Stimulated activated CD4-positive, alpha-beta T cell treated with anti-CD3 and anti-CD28 coated beads, Interleukin-4, amount 100 ng/mL, for 1 hour (primary cell): ENCODE results near the gene ENTHD1.

Experiments
- DNase-seq: peaks from one replicate; pipeline ENCODE4 v3.0.0-alpha.2; 2020

The ENTHD1 gene

GRCh38 chr22:39710380-39711150 lies 183.0 kb downstream of the ENTHD1 start:
- DNase-seq = no peak

- no peak for DNase-seq
These were observed 185.7 kb downstream of the ENTHD1 start for GRCh38 chr22:39707816-39708215.

GRCh38 chr22:39707351-39707750 lies 186.2 kb downstream of the ENTHD1 start:
- DNase-seq = no peak

GRCh38 chr22:39706376-39707140 lies 187.0 kb downstream of the ENTHD1 start:
- DNase-seq = no peak

GRCh38 chr22:39705386-39705785 lies 188.2 kb downstream of the ENTHD1 start:
- no peak for DNase-seq

- DNase-seq = no peak
These were observed 189.5 kb downstream of the ENTHD1 start for GRCh38 chr22:39703928-39704639.

GRCh38 chr22:39703091-39703490 lies 190.5 kb downstream of the ENTHD1 start:
- no peak for DNase-seq

GRCh38 chr22:39700565-39700964 lies 193.0 kb downstream of the ENTHD1 start:
- no peak for DNase-seq

GRCh38 chr22:39699631-39700360 lies 193.8 kb downstream of the ENTHD1 start:
- no peak for DNase-seq

GRCh38 chr22:39697790-39698430 lies 195.7 kb downstream of the ENTHD1 start:
- no peak for DNase-seq

GRCh38 chr22:39693943-39694500 lies 199.5 kb downstream of the ENTHD1 start:
- no peak for DNase-seq
